Activated CD4-positive, alpha-beta T cell treated with anti-CD3 and anti-CD28 coated beads, Interleukin-2, amount 50 U/mL, for 16 hours (primary cell): ENCODE results near the gene N4BP2L2.
"Not testable (repeated sequence)": the region's sequence is repeated elsewhere in the genome, so short reads cannot be mapped to it uniquely, and the experiment has no call there.

Experiments
- DNase-seq: peaks from one replicate; pipeline ENCODE4 v3.0.0-alpha.2; 2020

N4BP2L2 gene

DNA sequence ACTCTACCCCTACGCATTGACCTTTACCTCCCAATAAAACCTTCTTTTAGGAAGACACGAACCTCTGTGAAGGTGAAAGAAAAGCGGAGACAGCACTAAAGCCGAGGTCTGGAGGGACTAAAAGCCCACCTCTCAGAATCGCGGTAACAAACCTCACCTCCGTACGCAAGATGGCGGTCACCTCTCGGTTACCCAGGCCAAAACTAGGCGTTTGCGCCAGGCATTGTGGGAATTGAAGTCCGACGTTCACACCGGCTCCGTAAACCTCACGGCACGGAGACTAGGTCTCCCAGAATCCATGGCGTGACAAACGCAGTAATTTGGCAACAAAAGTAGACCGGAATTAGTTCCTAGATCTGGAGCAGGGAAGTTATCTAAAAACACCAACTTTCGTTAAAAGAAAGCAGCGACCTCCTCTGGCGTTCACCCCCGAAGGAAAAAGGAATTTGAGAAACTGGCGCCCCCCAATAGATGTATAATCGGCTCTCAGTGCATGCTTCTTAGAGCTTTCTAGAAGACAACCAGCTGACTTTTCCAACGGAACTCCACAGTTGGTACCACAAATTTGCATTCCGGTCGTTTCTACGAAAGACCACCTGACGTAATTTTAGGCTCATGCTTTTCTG, at the start of gene N4BP2L2:
N4BP2L2 (minus strand) TSS at position 175 of the 626 bp plus-strand sequence. CDS start 1,768 bp downstream, outside the sequence.
- peak; percentile 96 for DNase-seq

DNA sequence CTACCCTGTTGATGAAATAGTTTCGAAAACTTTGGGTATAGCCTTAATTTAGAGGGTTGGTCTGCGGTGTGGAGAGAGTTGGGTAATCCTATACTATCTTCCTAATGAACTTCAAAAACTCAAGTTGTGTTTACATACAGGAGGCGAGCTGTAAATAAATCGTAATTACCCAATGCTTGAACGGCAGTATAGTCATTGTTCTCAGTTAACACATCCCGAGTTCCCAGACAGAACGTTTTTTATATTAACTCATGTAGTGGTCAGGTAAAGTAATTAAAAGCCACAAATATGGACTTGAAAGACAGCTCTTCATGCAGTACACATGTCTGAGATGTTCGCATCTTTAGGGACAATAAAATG, 49.2 kb upstream of the N4BP2L2 start:
- DNase-seq: no peak

DNA sequence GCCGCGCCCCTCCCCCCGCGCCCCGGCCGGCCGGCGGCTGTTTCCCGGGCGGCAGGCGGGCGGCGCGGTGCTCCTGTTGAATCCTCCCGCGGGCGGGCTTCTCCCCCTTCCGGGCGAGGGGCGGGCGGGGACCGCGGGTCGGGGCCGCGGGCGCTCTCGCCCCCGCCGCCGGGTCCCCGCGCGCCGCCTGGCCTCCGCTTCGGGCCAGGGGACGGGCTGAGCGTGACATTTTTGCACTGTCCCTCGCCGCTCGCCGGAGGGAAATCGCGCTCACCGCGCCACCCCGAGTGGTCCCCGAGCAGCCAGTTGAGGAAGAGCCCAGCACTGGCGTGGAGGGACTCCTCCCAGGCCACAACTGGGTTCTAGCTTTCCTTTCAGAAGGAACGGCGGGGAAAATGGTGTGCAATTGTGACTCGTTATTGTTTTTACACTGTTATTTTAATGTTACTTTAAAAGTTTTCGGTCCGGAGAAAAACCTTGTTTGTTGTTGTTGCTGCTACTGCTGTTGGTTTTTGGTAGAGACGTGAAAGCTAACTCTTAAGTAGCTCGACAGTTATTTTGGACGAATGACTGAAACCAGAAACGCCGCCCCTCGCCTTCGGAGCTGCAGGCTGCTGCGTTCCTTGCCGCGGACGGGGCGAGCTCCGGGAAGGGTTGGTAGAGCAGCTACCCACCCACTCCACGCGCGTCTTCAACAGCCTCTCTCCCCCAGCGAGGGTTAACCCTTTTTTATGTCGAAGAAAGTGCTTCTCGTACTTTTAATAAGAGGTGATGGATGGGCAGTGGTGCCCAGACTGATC, 48.6 kb upstream of the N4BP2L2 start:
- peak; percentile 44 for DNase-seq

DNA sequence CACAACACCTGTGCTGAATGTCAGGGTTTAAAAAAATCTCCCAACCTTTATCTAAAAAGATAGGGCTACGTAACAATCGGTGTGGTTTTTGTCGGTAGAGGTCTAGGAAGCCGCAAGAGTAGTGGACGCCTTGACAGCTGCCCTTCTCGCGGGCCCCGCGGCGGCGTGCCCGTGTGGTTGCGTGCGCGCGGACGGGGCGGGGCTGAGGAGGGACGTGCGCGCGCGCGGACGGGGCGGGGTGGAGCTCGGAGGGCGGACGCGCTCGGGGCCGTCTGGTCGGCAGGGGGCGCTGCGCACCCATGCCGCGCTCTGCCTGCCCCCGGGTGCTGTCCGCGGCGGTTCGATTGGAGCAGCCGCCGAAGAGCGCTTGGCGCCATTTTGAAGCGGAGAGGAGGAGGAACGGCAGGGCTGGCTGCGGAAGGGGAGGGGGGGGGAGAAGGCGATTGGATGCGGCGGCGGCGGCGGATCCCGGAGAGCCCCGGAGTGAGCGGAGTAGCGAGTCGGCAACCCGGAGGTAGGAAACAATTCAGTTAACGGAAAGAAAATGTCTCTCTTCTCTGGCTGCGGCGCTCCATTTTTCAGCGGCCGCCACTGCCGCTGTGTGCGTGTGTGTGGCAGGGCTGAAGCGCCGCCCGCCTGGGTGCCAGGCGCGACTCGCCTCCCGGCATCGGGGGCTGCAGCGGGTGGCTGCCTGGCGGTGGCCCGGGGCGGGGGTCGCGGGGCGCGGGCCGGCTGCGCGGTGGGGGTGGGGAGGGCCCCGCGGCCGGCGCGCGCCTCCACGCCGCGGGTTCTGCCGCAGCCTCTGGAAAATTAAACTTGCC, 47.7 kb upstream of the N4BP2L2 start, which contains the start of gene PDS5B:
PDS5B (plus strand) TSS at position 373 of the 821 bp plus-strand sequence. CDS start 62,321 bp downstream, outside the sequence.
- DNase-seq: peak; percentile 97

DNA sequence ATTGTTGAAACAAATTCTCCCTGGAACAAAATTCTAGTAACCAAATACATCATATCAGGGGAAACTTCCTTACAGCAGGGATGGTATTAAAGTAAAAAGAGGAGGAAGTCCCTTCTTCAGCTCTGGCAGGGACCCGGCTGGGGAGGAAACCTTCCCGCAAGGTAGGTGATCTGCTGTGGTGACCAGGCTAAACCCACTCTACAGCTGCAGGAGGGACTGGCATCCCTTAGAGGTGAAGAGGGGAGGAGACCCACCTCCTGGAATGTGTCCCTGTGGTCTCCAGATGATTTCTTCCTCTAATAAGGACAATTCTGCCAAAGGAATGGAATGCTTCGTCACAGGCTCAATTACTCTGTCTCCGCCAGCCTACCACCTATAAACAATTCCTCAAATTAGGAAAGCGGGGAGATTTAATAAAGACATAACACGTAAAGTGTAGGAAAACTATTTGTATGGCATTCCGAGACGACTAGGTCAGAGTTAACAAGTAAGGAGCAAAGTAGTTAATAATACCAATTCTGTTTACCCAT, 47.0 kb upstream of the N4BP2L2 start:
- no peak for DNase-seq

DNA sequence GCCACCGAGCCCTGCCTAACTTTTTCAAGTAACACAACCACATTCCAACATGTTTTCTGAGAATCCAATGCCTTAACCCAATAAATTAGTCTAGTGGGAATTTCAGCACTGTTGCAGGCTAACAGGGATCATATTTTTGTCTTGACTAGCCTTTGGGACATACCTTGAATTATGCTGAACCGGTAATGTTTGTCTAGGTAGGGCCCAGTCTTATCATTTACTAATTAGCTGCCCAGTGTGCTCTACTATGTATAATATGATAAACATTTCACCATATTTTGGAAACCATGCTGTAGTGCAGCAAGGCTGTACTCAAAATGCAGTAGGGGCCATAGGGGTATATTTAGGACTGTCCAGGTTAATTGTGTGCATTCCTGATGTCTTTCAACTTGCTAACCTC, 44.4 kb upstream of the N4BP2L2 start:
- DNase-seq: no peak

DNA sequence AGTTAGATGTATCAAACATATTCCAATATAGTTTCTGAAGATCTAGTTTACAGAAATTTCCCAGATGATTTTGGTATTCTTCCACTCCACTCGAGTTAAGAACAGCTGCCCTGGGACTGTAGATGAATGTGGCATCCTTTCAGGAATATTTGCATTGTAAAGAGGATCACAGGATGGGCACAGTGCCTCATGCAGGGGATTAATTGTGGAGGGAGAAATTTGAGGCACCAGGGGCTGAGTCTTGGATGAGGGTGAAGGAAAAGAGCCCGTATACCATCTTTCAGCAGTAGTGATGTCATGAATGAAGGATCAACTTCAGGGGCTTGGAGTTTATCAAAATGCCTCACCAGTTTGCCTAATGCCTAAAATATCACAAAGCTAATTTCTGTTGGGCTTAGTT, 43.7 kb upstream of the N4BP2L2 start:
- DNase-seq: no peak

DNA sequence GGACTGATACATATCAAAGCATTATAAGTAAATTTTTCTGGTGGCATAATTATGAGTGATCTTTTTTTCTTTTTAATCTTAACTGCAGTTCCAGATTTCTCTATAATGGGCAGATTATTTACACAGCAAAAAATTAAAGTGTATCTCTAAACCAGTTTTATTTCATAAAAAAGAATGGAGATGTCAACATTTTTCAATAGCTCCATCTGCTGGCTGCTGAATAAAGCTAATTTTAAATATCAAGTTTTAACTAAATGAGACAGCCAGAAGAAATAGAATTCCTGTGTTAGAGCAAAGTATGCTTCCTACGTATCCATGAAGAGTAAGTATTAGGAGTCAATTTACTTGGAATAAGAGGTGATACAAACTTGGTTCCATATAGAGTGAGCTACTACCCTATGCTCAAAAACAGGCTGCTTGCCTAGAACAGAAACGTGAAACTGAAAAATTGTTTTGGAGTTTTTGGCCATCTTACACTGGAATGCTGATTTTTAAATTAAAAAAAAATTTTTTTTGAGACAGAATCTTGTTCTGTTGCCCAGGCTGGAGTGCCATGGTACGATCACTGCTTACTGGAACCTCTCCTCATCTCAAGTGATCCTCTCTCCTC, 42.7 kb upstream of the N4BP2L2 start:
- peak; percentile 32 for DNase-seq

DNA sequence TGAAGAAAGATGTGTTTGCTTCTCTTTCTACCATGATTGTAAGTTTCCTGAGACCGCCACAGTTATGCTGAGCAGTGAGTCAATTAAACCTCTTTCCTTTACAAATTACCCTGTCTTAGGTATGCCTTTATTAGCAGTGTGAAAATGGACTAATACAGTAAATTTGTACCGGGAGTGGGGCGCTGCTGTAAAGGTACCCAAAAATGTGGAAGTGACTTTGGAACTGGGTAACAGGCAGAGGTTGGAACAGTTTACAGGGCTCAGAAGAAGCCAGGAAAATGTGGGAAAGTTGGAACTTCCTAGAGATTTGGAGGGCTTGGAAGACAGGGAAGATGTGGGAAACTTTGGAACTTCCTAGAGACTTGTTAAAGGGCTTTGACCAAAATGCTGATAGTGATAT, 38.4 kb upstream of the N4BP2L2 start:
- no peak for DNase-seq

DNA sequence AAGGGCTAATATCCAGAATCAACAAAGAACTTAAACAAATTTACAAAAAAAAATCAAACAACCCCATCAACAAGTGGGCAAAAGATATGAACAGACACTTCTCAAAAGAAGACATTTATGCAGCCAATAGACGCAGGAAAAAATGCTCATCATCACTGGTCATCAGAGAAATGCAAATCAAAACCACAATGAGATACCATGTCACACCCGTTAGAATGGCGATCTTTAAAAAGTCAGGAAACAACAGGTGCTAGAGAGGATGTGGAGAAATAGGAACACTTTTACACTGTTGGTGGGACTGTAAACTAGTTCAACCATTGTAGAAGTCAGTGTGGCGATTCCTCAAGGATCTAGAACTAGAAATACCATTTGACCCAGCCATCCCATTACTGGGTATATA, 37.1 kb upstream of the N4BP2L2 start:
- not testable (repeated sequence) for DNase-seq

DNA sequence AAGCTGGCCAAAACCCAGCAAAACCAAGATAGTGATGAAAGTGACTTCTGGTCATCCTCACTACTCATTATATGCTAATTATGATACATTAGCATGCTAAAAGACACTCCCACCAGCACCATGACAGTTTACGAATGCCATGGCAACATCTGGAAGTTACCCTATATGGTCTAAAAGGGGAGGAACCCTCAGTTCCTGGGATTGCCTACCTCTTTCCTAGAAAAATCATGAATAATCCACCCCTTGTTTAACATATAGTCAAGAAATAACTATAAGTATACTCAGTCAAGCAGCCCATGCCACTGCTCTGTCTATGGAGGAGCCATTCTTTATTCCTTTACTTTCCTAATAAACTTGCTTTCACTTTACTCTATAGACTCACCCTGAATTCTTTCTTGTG, 22.2 kb upstream of the N4BP2L2 start:
- not testable (repeated sequence) for DNase-seq

DNA sequence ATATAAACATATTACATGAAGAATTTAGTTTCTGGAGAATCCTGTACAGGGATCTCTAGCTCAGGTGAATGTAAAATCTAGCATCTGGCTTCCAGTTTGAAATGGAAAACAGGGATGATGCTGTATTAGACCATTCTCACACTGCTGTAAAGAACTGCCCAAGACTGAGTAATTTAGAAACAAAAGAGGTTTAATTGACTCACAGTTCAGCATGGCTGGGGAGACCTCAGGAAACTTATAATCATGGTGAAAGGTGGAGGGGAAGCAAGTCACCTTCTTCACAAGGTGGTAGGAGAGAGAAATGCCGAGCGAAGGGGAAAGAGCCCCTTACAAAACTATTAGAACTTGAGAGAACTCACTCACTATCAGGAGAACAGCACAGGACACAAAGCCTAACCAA, 17.0 kb upstream of the N4BP2L2 start:
- no peak for DNase-seq

DNA sequence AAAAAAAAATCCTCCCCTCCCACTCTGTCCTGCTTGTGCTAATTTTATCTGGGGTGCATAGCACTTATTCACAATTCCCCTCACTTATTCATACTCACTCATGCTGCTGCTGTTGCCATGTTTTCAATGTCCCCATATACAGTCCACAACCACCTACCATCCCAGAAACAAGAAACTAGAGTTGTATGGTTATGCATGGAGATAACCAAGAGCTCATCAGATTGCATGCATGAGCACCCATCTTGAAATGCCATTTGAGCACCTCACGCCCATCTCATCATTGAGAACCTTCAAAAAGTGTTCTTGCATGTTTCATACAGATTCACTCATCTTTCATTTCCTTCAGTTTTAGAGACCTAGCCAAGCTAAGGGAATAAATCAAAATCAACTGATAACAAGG, 15.1 kb upstream of the N4BP2L2 start:
- no peak for DNase-seq

DNA sequence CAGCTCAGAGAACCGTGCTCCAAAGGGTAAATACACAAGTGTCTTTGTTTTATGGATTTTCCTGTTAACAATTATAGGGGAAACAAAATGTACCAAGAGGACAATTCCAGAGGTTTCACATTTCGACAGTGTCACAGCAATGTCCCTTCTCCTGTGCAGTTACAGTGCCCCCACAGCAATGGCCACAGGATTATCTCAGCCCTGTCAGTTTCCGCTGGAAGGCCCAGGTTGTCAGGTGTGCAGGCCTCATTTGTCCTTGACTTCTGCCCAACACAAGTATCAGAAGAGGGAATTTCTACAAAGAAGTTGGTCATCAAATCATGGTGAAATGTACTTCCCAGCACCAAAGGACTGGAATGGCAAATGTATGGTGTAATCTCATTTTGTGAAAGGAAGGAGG, 11.2 kb upstream of the N4BP2L2 start:
- no peak for DNase-seq

DNA sequence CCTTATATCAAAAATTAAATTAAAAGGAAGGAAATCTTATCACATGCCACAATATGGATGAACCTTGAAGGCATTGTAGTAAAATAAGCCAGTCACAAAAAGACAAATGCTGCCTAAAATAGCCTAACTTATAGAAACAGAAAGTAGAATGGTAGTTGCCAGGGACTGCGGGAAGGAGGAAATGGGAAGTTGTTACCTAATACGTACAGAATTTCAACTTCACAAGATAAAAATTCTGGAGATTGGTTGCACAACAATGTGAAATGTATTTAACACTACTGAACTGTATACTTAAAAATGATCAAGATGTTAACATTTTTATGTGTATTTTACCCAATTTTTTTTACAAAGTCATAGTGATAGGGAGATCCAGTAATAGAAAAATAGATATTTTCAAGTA, 10.2 kb upstream of the N4BP2L2 start:
- DNase-seq: no peak

DNA sequence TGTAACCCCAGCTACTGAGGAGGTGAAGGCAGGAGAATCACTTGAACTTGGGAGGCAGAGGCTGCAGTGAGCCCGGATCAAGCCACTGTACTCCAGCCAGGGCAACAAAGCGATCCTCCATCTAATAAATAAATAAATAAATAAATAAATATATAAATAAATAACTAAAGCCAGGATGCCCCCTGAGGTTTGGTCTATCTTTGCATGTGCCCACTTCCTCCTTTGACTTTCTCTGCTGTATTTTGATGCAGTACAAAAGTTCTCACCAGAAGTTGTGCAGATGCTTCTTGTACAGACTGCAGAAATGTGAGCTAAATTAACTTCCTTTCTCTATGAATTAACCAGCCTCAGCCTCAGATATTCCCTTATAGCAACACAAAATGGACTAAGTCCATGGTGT, 6.5 kb upstream of the N4BP2L2 start:
- DNase-seq: no peak

DNA sequence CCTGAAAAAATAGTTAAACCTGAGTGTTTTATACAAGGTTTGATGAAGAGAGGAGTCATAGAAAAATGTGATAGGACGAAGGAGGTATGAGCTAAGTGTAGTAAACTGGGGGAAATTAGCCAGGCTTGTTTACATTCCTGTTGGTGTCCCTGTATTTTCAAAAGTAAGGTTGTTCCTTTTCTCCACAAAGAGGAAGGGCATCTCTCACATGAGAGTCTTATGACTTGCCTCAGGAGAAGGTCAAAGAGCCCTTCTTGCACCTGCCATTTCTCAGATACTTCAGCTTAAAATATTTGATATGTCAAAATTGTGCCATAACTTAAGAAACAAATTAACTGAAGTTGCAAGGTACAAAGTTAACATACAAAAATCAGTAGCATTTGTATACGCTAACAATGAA, 3.6 kb upstream of the N4BP2L2 start:
- DNase-seq: no peak

DNA sequence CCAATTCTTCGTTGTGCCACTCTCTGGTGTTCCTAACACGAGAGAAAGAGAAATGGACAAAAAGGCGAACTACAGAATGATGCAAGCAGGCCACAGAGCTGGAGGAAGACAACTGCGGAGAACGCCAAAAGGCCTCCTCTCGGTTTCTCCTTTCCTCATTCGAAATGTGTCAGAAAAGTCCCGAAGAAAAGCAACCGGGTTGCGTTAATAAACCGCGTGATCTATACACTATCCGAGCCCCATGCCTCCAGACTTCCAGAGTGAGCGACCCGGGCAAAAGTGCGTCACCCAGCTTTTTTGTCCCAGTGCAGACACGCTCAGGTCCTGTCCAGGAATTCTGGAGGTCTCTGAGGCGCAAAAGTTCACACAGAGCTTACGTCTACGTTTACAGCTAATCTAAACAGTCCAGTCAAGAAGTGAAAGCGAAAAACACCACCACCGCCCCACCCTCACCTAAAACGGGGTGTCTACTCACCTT, 413 bp downstream of the N4BP2L2 start:
- peak; percentile 66 for DNase-seq

DNA sequence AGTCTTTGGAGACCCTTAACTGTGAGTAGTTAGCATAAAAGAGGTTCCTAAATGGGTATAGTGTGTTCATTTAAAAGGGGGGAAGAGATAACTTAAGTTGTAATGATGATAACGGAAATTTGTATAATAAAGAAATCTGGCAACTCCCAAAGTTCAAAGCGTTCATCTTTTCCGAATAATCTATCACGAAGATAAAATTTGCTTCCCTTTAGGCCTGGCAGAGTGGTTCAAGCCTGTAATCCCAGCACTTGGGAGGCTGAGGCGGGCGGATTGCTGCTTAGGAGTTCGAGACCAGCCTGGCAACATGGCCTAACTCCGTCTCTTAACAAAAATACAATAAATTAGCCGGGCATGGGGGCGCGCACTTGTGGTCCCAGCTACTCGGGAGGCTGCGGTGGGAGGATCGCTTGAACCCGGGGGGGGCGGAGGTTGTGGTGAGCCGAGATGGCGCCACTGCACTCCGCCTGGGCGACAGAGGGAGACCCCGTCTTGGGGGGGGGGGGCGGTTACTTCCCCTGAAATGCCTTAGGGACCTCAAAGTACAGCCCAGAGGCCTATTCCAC, 934 bp downstream of the N4BP2L2 start:
- DNase-seq: peak; percentile 43

DNA sequence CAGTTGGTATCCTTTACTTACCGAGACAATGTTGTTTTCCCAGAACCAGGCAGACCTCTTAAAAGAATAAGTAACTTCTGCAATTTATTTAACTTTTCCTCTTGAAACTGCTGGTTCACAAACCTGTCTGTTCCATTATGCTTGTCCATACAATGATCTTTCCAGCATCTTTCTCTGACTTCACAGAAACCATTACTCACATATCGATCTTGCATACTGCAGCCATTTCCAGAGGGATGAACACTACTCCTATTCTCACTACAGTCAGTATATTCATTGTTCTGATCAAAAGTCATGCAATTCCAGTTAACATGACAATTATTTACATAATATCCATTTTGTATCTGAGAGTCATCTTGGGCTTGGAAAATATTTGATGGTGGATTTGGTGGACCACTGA, 2.8 kb downstream of the N4BP2L2 start:
- no peak for DNase-seq

DNA sequence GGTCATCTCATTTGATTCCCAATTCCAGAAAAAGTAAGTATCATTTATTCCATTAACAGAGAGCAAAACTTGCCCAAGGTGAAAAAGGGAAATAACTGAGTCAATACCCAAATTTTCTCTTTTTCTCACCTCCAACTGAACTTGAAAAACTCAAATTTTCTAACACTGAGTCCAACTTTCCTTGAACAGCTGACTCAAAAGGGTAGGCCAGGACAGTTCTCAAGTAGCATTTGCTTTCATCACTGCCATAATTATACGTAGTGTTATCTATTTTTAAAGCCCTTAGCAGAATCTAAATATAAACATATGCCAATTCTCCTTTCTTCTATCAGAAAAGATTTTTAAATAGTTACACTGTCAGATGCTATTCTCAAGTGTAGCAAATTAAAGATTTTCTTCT, 3.5 kb downstream of the N4BP2L2 start:
- DNase-seq: peak; percentile 57

DNA sequence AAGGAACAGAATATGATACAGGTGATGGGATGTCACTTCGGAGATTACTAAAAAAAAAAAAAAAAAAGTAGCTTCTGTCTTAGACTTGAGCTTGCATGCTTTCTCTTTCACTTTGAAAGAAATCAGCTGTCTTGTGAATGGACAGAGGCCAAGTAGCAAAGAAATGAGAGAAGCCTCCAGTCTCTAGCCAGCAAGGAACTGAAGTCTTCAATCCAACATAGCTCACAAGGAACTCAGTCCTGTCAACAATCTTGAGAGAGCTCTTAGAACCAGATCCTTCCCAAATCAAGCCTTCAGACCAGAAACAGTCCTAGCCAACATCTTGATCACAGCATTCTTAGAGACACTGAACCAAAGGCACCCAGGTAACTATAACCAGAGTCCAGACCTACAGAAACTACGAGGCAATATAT, 7.7 kb downstream of the N4BP2L2 start:
- peak; percentile 43 for DNase-seq
